Adrenal gland (tissue), 5 donors: ENCODE data around the gene ZBTB7C.

ENCODE experiments used
- CTCF ChIP-seq, 6 experiments: fragments of 450-650 bp in 4 of 6; fragments of 200-600 bp in 2 of 6; sonication (generic) in 1 of 6; IDR thresholded peaks; 1 replicate in 5 of 6; 2 replicates in 1 of 6; pipeline versions ENCODE4 v1.5.1 to v1.8.0; 2016 to 2021; ENCODE audit warnings: antibody characterized with exemption in 6 of 6, mild to moderate bottlenecking in 2 of 6, moderate library complexity in 1 of 6
- POLR2A ChIP-seq, 2 donors: fragments of 450-650 bp; IDR thresholded peaks; one replicate each; pipeline ENCODE4 v1.6.1; 2017; ENCODE audit warnings: antibody characterized with exemption in 2 of 2, mild to moderate bottlenecking in 2 of 2, moderate library complexity in 1 of 2
- donor health status: DM: no; HTN: no; CAD: no.

GRCh38 chr18:48172226-48173006 lies 236.8 kb downstream of the ZBTB7C start:
- peak in 1 of 2 donors; percentile 30 for TF ChIP-seq POLR2A (IDR thresholded peaks at IDR 0.05)
- TF ChIP-seq CTCF (IDR thresholded peaks at IDR 0.05): no peak
